Pancreas (tissue), 10 donors: Measurements from ENCODE around the gene TAF3. TPM values are rescaled to one million over a fixed set of nuclear protein-coding genes. Genes with fewer than 3 reads are reported as not detected.

Experiments
- ATAC-seq, 4 donors: fragments of 200-7000 bp; cut with Tn5 transposase; one replicate each; pipeline versions ENCODE4 v1.8.0 to v1.9.1; 2020; ENCODE audit warnings: mild to moderate bottlenecking in 4 of 4, moderate library complexity in 4 of 4
- DNase-seq, 6 donors: peaks; one replicate each; pipeline ENCODE4 v3.0.0-alpha.2; 2020
- FAIRE-seq: peaks from 2 replicates; lab custom pipeline; 2012; peaks lifted over from hg19 to GRCh38; lab: Jason Lieb, UNC
- H3K27ac ChIP-seq, 4 donors: fragments of 200-600 bp; sonication (generic); 1 replicate in 3 of 4; 2 replicates in 1 of 4; pipeline versions ENCODE4 v1.5.0 to v1.8.0; 2020
- H3K27me3 ChIP-seq, 4 donors: fragments of 200-600 bp; one replicate each; pipeline ENCODE4 v1.8.0; 2021
- H3K36me3 ChIP-seq, 3 donors: fragments of 200-600 bp; sonication (generic) in 1 of 3; one replicate each; pipeline versions ENCODE4 v1.5.0 to v1.8.0; 2020 to 2021
- H3K4me1 ChIP-seq, 3 donors: fragments of 200-600 bp; one replicate each; pipeline ENCODE4 v1.8.0; 2021
- H3K4me3 ChIP-seq, 4 donors: fragments of 200-600 bp; sonication (generic) in 2 of 4; one replicate each; pipeline versions ENCODE4 v1.5.0 to v1.8.0; 2020 to 2021
- H3K9me3 ChIP-seq, 4 donors: fragments of 200-600 bp; one replicate each; pipeline ENCODE4 v1.8.0; 2021
- CTCF ChIP-seq, 4 donors: fragments of 200-600 bp; sonication (generic) in 3 of 4; IDR thresholded peaks; one replicate each; pipeline versions ENCODE4 v1.5.0 to v1.8.0; 2021; ENCODE audit warnings: antibody characterized with exemption in 4 of 4
- WGBS, 2 donors: extraction: QIAGEN DNeasy Blood & Tissue Kit; methylation state at CpG; one replicate each; pipeline ENCODE4 v1.1.7; 2013; 5-methylcytosine and 5-hydroxymethylcytosine counted together
- intact Hi-C, 3 donors: fragments of 100-400 bp; cut with DNase I; formaldehyde crosslinking; loops; one replicate each; pipeline versions ENCODE4 v1.11.1 to v1.14.2; 2022
- polyA plus RNA-seq, 2 donors: library from polyadenylated mRNA; stranded (reverse); fragments of 200-250 nt; gene quantifications; one replicate each; pipeline ENCODE4 v1.2.3, GENCODE V29; 2013
- total RNA-seq, 6 donors: library from RNA; stranded (reverse); fragmentation: NEBNext Ultra II Directional in 4 of 6; extraction: Animal tissue kit (Norgen Biotek cat#: 25700) in 4 of 6; gene quantifications; one replicate each; pipeline versions ENCODE4 v1.2.1 to v1.2.4, GENCODE V29; 2021 to 2023
- donor health status: healthy with polysubstance abuse.
- donor health status: DM: no; HTN: no; CAD: no; lungs with moderate emphysema.
- donor health status: DM: no; HTN: no; CAD: no.
- donor health status: control.
- donor health status: control.
- donor health status: Bipolar disorder and iron deficiency.
- donor health status: DM: yes; HTN: yes; CAD: no.
- donor health status: DM: no; HTN: no; CAD: no.
- donor health status: DM: no; HTN: no; CAD: no.
- donor health status: DM: yes; HTN: yes; CAD: no.

Gene TAF3
- total and polyA plus RNA-seq, 8 donors, result 2.9 to 5.8 (median 4.0) TPM

- H3K4me1 ChIP-seq, result no peaks in the 10 kb centered on the region
- TF ChIP-seq CTCF (IDR thresholded peaks at IDR 0.05), result no peak
- no peak overlapping the region for H3K27ac ChIP-seq
- 80 to 81% methylated on average over 4 of the region's 4 CpGs for WGBS, 2 donors
- H3K4me3 ChIP-seq, result no peak overlapping the region
- DNase-seq (no peak), ATAC-seq (no peak), FAIRE-seq (no peak)
- H3K36me3 ChIP-seq, result no peaks in the 10 kb centered on the region
- intact Hi-C loops, result no loop called here
- H3K27me3 ChIP-seq, result no peaks in the 10 kb centered on the region
- no peaks in the 10 kb centered on the region for H3K9me3 ChIP-seq
These were observed 168.5 kb downstream of the TAF3 start for GRCh38 chr10:7986851-7987250.

- intact Hi-C loops, result no loop called here
- Histone ChIP-seq H3K27me3 (no peaks in the 10 kb centered on the region), H3K36me3 (no peaks in the 10 kb centered on the region), H3K4me1 (peaks cover 0 to 6% (median 5%) of the 10 kb centered on the region in 3 donors), H3K4me3 (no peak overlapping the region), H3K9me3 (no peaks in the 10 kb centered on the region), H3K27ac (no peak overlapping the region)
- no peak for TF ChIP-seq CTCF (IDR thresholded peaks at IDR 0.05)
- no peak for DNase-seq
- ATAC-seq, result no peak
- WGBS, 2 donors, result 96 to 99% methylated on average over 2 of the region's 2 CpGs
- no peak for FAIRE-seq
These were observed 170.7 kb downstream of the TAF3 start for GRCh38 chr10:7988989-7989388.

- H3K4me3 ChIP-seq, result no peak overlapping the region
- 93 to 100% methylated on average over 1 of the region's 1 CpG for WGBS, 2 donors
- TF ChIP-seq CTCF (IDR thresholded peaks at IDR 0.05), result no peak
- no peaks in the 10 kb centered on the region for H3K27me3 ChIP-seq
- H3K4me1 ChIP-seq, result no peaks in the 10 kb centered on the region
- ATAC-seq (no peak), FAIRE-seq (no peak), DNase-seq (no peak)
- intact Hi-C loops, result no loop called here
- H3K27ac ChIP-seq, result no peak overlapping the region
- no peaks in the 10 kb centered on the region for H3K36me3 ChIP-seq
- no peaks in the 10 kb centered on the region for H3K9me3 ChIP-seq
These were observed 180.5 kb downstream of the TAF3 start for GRCh38 chr10:7998831-7999230.

GRCh38 chr10:8004469-8005000 is 186.2 kb downstream of the TAF3 start:
- no peaks in the 10 kb centered on the region for H3K36me3 ChIP-seq
- intact Hi-C loops, result no loop called here
- ATAC-seq (no peak), FAIRE-seq (no peak), DNase-seq (no peak)
- no peak overlapping the region for H3K4me3 ChIP-seq
- no peaks in the 10 kb centered on the region for H3K4me1 ChIP-seq
- no peaks in the 10 kb centered on the region for H3K27me3 ChIP-seq
- WGBS, 2 donors, result 75 to 89% methylated on average over 2 of the region's 2 CpGs
- H3K27ac ChIP-seq, result no peak overlapping the region
- H3K9me3 ChIP-seq, result peaks cover 0 to 3% (median 0%) of the 10 kb centered on the region in 4 donors
- no peak for TF ChIP-seq CTCF (IDR thresholded peaks at IDR 0.05)

GRCh38 chr10:8006274-8006999 is 188.1 kb downstream of the TAF3 start:
- no peaks in the 10 kb centered on the region for H3K36me3 ChIP-seq
- FAIRE-seq, result no peak
- peaks cover 0 to 3% (median 0%) of the 10 kb centered on the region in 4 donors for H3K9me3 ChIP-seq
- 92 to 96% methylated on average over 10 of the region's 10 CpGs for WGBS, 2 donors
- no peak for TF ChIP-seq CTCF (IDR thresholded peaks at IDR 0.05)
- H3K4me1 ChIP-seq, result no peaks in the 10 kb centered on the region
- no peak overlapping the region for H3K4me3 ChIP-seq
- intact Hi-C loops, result no loop called here
- ATAC-seq, result no peak
- DNase-seq, result no peak
- H3K27me3 ChIP-seq, result no peaks in the 10 kb centered on the region
- no peak overlapping the region for H3K27ac ChIP-seq
